AG09319 (cell line): ENCODE measurements around the gene PABPC1L.

ENCODE experiments used
- DNase-seq: peaks from one replicate; pipeline ENCODE4 v3.0.0-alpha.2; 2010; ENCODE audit warnings: low read depth; ENCODE audit errors: extremely low read depth
- TF ChIP-seq, protein P1 (sequence below): IDR thresholded peaks from 2 replicates; pipeline ENCODE4 v1.5.1; 2011; ENCODE audit warnings: low read depth, mild to moderate bottlenecking, inconsistent platforms, low read length, moderate library complexity

PABPC1L gene

GRCh38 chr20:44945261-44945660 lies 35.4 kb downstream of the PABPC1L start:
- DNase-seq = no peak
- TF ChIP-seq, protein P1, sequence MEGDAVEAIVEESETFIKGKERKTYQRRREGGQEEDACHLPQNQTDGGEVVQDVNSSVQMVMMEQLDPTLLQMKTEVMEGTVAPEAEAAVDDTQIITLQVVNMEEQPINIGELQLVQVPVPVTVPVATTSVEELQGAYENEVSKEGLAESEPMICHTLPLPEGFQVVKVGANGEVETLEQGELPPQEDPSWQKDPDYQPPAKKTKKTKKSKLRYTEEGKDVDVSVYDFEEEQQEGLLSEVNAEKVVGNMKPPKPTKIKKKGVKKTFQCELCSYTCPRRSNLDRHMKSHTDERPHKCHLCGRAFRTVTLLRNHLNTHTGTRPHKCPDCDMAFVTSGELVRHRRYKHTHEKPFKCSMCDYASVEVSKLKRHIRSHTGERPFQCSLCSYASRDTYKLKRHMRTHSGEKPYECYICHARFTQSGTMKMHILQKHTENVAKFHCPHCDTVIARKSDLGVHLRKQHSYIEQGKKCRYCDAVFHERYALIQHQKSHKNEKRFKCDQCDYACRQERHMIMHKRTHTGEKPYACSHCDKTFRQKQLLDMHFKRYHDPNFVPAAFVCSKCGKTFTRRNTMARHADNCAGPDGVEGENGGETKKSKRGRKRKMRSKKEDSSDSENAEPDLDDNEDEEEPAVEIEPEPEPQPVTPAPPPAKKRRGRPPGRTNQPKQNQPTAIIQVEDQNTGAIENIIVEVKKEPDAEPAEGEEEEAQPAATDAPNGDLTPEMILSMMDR = no peak

DNA sequence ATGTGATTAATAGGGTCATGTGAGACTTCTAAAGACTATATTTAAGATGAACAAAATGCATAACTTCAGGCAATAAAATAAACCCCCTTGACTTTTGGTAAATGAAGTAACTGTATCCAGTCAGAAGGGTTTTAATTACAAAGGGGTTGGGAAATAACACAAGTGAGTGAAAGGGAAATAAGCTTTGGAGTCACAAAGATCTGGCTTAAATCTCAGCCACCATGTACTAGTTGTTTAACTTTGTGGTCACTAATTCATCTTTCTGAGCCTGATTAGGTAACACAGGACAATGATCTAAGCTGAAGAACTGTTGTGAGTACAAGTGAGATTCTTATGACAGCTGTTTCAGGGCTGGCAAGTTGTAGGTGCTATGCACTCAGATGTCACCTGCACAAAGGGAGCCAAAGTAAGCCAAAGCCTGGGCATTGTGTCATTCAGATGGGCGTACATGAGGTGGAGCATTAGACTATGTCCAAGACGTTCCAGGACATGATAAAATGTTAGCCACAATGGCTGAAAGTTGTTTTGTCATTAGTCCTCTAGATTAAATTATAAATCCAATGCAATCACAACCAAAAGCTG lies 36.5 kb downstream of the PABPC1L start:
- DNase-seq = no peak
- TF ChIP-seq, protein P1 = no peak

DNA sequence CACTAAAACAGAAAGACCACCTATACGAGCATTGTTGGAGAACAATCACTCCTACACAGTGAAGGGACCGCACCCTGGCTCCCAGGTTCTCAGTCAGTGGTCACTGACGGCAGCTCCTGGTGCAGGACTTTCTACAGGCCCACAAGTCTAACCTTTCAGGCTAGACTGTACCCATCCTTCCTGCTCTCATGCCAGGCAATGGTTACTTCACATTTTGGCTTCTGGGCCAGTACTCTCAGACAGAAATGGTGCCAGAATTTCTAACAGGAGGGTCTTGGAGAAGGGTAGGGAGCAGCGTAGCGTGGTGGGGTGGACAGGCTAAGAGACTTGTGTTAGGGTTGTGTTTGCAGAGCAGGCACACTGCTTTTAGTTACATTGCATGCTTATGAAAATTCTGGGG lies 38.2 kb downstream of the PABPC1L start:
- TF ChIP-seq, protein P1 = no peak

DNA sequence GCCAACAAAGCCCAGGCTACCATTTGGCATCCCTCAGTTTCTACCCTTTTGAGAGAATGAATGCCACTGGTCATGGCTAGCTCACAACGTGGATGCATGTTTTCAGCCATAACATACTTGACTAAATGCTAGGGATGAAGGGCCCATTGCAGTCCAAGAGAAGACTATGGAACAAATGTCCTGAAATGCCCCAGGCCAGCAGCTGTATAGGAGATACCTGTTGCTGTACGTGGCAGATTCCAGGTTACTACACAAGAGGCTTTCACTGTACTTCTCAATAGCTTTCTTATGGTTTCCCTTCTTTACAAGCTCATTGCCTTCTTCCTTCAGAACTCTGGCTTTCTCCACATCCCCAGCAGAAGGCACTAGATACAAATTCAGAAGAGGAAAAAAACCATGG lies 38.7 kb downstream of the PABPC1L start:
- TF ChIP-seq, protein P1 = no peak
- DNase-seq = no peak

More for the DNA sequence above, 38.2 kb downstream of the PABPC1L start:
- DNase-seq = no peak

- TF ChIP-seq, protein P1 = no peak
- DNase-seq = no peak
Observed at GRCh38 chr20:44950368-44950767, 40.5 kb downstream of the PABPC1L start.

GRCh38 chr20:44952731-44953130 lies 42.9 kb downstream of the PABPC1L start:
- TF ChIP-seq, protein P1 = no peak
- DNase-seq = no peak

GRCh38 chr20:44954211-44954610 lies 44.4 kb downstream of the PABPC1L start:
- TF ChIP-seq, protein P1 = no peak
- no peak for DNase-seq
